B cell (primary cell): Measurements from ENCODE around the gene NPPB. TPM values are rescaled to one million over a fixed set of nuclear protein-coding genes. Genes with fewer than 3 reads are reported as not detected.

Experiments used
- ATAC-seq: fragments of 200-7000 bp; cut with Tn5 transposase; one replicate; pipeline ENCODE4 v1.10.0; 2021; ENCODE audit warnings: low read depth, mild to moderate bottlenecking, moderate number of reproducible peaks, moderate library complexity
- CTCF ChIA-PET: fragments of 350-600 bp; sonication (Branson Sonifier 250); formaldehyde crosslinking; loops from one replicate; lab custom pipeline; 2021; ENCODE audit warnings: antibody characterized with exemption, inconsistent platforms; lab: Charles Lee
- POLR2A ChIA-PET: fragments of 350-600 bp; sonication (Branson Sonifier 250); formaldehyde crosslinking; loops from one replicate; lab custom pipeline; 2021; ENCODE audit warnings: antibody characterized with exemption; lab: Charles Lee
- DNase-seq: peaks from one replicate; pipeline ENCODE4 v3.0.0; 2013
- H2AFZ ChIP-seq: 2 replicates; pipeline ENCODE4 v1.6.1; 2012; ENCODE audit warnings: mild to moderate bottlenecking, low read depth, low read length; ENCODE audit not compliant: insufficient read depth, poor library complexity, severe bottlenecking
- H3K27ac ChIP-seq, 2 donors: 1 replicate in 1 of 2; 2 replicates in 1 of 2; pipeline ENCODE4 v1.5.1; 2012 to 2013; ENCODE audit warnings: low read length in 2 of 2, mild to moderate bottlenecking in 2 of 2, moderate library complexity in 1 of 2
- H3K27me3 ChIP-seq, 4 experiments: fragments of 200-600 bp in 1 of 4; sonication (generic) in 1 of 4; replicated peaks in 1 of 4; 1 replicate in 2 of 4; 2 replicates in 2 of 4; pipeline versions ENCODE4 v1.6.1 to v1.7.0; 2013 to 2016; ENCODE audit warnings: low read length in 3 of 4, mild to moderate bottlenecking in 2 of 4, mixed read lengths in 1 of 4, moderate library complexity in 1 of 4; ENCODE audit not compliant: insufficient read depth in 4 of 4, control insufficient read depth in 3 of 4; ENCODE audit errors: control extremely low read depth in 1 of 4
- H3K36me3 ChIP-seq, 2 experiments: replicated peaks in 1 of 2; 1 replicate in 1 of 2; 2 replicates in 1 of 2; pipeline versions ENCODE4 v1.6.1 to v1.7.1; 2013; ENCODE audit warnings: low read length in 1 of 2; ENCODE audit not compliant: insufficient read depth in 2 of 2, control insufficient read depth in 1 of 2; ENCODE audit errors: control extremely low read depth in 1 of 2, extremely low read depth in 1 of 2
- H3K4me1 ChIP-seq, 2 donors: fragments of 200-600 bp in 1 of 2; sonication (generic) in 1 of 2; 1 replicate in 1 of 2; 2 replicates in 1 of 2; pipeline versions ENCODE4 v1.5.1 to v1.6.1; 2013 to 2017; ENCODE audit warnings: low read length in 2 of 2; ENCODE audit not compliant: control insufficient read depth in 2 of 2, insufficient read depth in 2 of 2
- H3K4me2 ChIP-seq: replicated peaks from 2 replicates; pipeline ENCODE3; 2012; ENCODE audit warnings: mild to moderate bottlenecking, low read depth, low read length; ENCODE audit not compliant: poor library complexity, severe bottlenecking
- H3K4me3 ChIP-seq, 5 experiments: fragments of 200-600 bp in 1 of 5; sonication (generic) in 1 of 5; 1 replicate in 3 of 5; 2 replicates in 2 of 5; pipeline versions ENCODE4 v1.5.1 to v1.7.0; 2011 to 2016; ENCODE audit warnings: low read length in 4 of 5, mild to moderate bottlenecking in 4 of 5, low read depth in 2 of 5, control low read depth in 1 of 5, moderate library complexity in 1 of 5; ENCODE audit not compliant: insufficient read depth in 1 of 5; ENCODE audit errors: control extremely low read depth in 1 of 5, extremely low read depth in 1 of 5
- H3K79me2 ChIP-seq: fragments of 200-600 bp; sonication (generic); one replicate; pipeline ENCODE4 v1.6.0; 2016; ENCODE audit warnings: low read length; ENCODE audit not compliant: control insufficient read depth, insufficient read depth
- H3K9ac ChIP-seq: fragments of 200-600 bp; sonication (generic); 2 replicates; pipeline ENCODE4 v1.6.1; 2017; ENCODE audit warnings: mild to moderate bottlenecking, low read length, moderate library complexity
- H3K9me3 ChIP-seq, 3 donors: one replicate each; pipeline versions ENCODE4 v1.6.1 to v1.7.1; 2013; ENCODE audit warnings: low read length in 2 of 3; ENCODE audit not compliant: control insufficient read depth in 2 of 3, insufficient read depth in 1 of 3; ENCODE audit errors: control extremely low read depth in 1 of 3
- H4K20me1 ChIP-seq: 2 replicates; pipeline ENCODE4 v1.6.0; 2012; ENCODE audit warnings: mild to moderate bottlenecking, low read length; ENCODE audit not compliant: insufficient read depth, control insufficient read depth, poor library complexity, severe bottlenecking
- H3K27ac Mint-ChIP-seq: one replicate; pipeline ENCODE4 v1.8.0; 2021; ENCODE audit warnings: mixed read lengths
- H3K27me3 Mint-ChIP-seq: one replicate; pipeline ENCODE4 v1.8.0; 2021; ENCODE audit warnings: mixed read lengths
- H3K4me1 Mint-ChIP-seq: one replicate; pipeline ENCODE4 v1.8.0; 2021; ENCODE audit warnings: mixed read lengths
- H3K4me3 Mint-ChIP-seq: one replicate; pipeline ENCODE4 v1.8.0; 2021; ENCODE audit warnings: mixed read lengths
- H3K9me3 Mint-ChIP-seq: one replicate; pipeline ENCODE4 v1.8.0; 2022; ENCODE audit warnings: mixed read lengths; ENCODE audit not compliant: insufficient read depth
- CTCF ChIP-seq: fragments of 200-600 bp; IDR thresholded peaks from one replicate; pipeline ENCODE4 v1.8.0; 2022; ENCODE audit warnings: antibody characterized with exemption, mild to moderate bottlenecking
- EZH2 ChIP-seq: IDR thresholded peaks from 2 replicates; pipeline ENCODE4 v1.6.1; 2012; ENCODE audit warnings: borderline replicate concordance, low read depth, mild to moderate bottlenecking, moderate library complexity, low read length; ENCODE audit not compliant: insufficient read depth, poor library complexity, severe bottlenecking
- WGBS: methylation state at CpG from one replicate; pipeline ENCODE4 v1.1.5; 2013; ENCODE audit warnings: missing lambda C conversion rate; ENCODE audit not compliant: insufficient coverage; 5-methylcytosine and 5-hydroxymethylcytosine counted together
- intact Hi-C: fragments of 100-400 bp; cut with micrococcal nuclease; formaldehyde crosslinking; loops from one replicate; pipeline ENCODE4 v1.10.0; 2022
- polyA plus RNA-seq: library from polyadenylated mRNA; depleted of rRNA; stranded (reverse); fragments of >200 nt; gene quantifications from 2 replicates; pipeline ENCODE4 v1.2.3, GENCODE V29; 2012
- total RNA-seq, 2 donors: library from RNA; stranded (reverse); fragments of 120-200 nt in 1 of 2; gene quantifications; 1 replicate in 1 of 2; 2 replicates in 1 of 2; pipeline versions ENCODE4 v1.2.3 to v1.2.4, GENCODE V29; 2013 to 2022

NPPB gene
- total and polyA plus RNA-seq, 2 donors (not counting 1 experiment from before 2014, with no cell fraction given), result not detected

GRCh38 chr1:11878081-11878890 is 19.5 kb upstream of the NPPB start:
- TF ChIP-seq EZH2 (no peak), CTCF (no peak)
- no peaks in the 10 kb centered on the region for H3K4me1 ChIP-seq
- intact Hi-C loops, result no loop called here
- Mint-ChIP-seq H3K27me3 (peaks cover 22% of the 10 kb centered on the region), H3K4me3 (no peak overlapping the region), H3K4me1 (no peaks in the 10 kb centered on the region), H3K9me3 (no peaks in the 10 kb centered on the region), H3K27ac (no peak overlapping the region)
- H3K9me3 ChIP-seq, result peaks cover 0 to 3% (median 0%) of the 10 kb centered on the region in 3 donors
- WGBS, result 89% methylated on average over 31 of the region's 31 CpGs
- no peaks in the 10 kb centered on the region for H4K20me1 ChIP-seq
- no peak overlapping the region for H2AFZ ChIP-seq
- CTCF ChIA-PET, result interaction anchor here (0.5 to 1.6 kb wide), 3 partner anchors 18 to 89 kb away, joined by 3 read pairs; no protein-coding TSS in a partner anchor
- DNase-seq, result no peak
- POLR2A ChIA-PET, result no interaction called here
- no peaks in the 10 kb centered on the region for H3K79me2 ChIP-seq
- no peak overlapping the region for H3K4me2 ChIP-seq
- H3K36me3 ChIP-seq, result no peaks in the 10 kb centered on the region
- H3K27ac ChIP-seq, result no peak overlapping the region
- H3K27me3 ChIP-seq, result peaks cover 0 to 19% (median 0%) of the 10 kb centered on the region in 4 experiments
- ATAC-seq, result no peak
- H3K4me3 ChIP-seq, result no peak overlapping the region
- no peak overlapping the region for H3K9ac ChIP-seq

- Histone ChIP-seq H3K9me3 (peaks cover 0 to 2% (median 0%) of the 10 kb centered on the region in 3 donors), H3K79me2 (no peaks in the 10 kb centered on the region), H3K4me3 (no peak overlapping the region), H2AFZ (no peak overlapping the region), H3K27me3 (peaks cover 0 to 19% (median 0%) of the 10 kb centered on the region in 4 experiments), H3K4me1 (no peaks in the 10 kb centered on the region), H3K36me3 (no peaks in the 10 kb centered on the region), H3K4me2 (no peak overlapping the region), H3K9ac (no peak overlapping the region), H4K20me1 (no peaks in the 10 kb centered on the region), H3K27ac (no peak overlapping the region)
- Mint-ChIP-seq H3K4me1 (no peaks in the 10 kb centered on the region), H3K9me3 (no peaks in the 10 kb centered on the region), H3K27me3 (peaks cover 19% of the 10 kb centered on the region), H3K27ac (no peak overlapping the region), H3K4me3 (no peak overlapping the region)
- ChIA-PET CTCF (interaction anchor here (1.6 kb wide), 1 partner anchor 90 kb away, joined by 3 read pairs; no protein-coding TSS in a partner anchor), POLR2A (no interaction called here)
- intact Hi-C loops, result no loop called here
- WGBS, result 87% methylated on average over 3 of the region's 6 CpGs
- ATAC-seq (no peak), DNase-seq (no peak)
- no peak for TF ChIP-seq CTCF
- no peak for TF ChIP-seq EZH2
These were observed 18.3 kb upstream of the NPPB start for GRCh38 chr1:11877074-11877473.
